Naive thymus-derived CD4-positive, alpha-beta T cell (primary cell): Measurements from ENCODE around the gene MTHFD1. TPM values are rescaled to one million over a fixed set of nuclear protein-coding genes. Genes with fewer than 3 reads are reported as not detected.
"Not testable (repeated sequence)": the region's sequence is repeated elsewhere in the genome, so short reads cannot be mapped to it uniquely, and the experiment has no call there.

ENCODE experiments used
- ATAC-seq: fragments of 150-1000 bp; cut with Tn5 transposase; 2 replicates; pipeline ENCODE4 v1.10.0; 2021; ENCODE audit warnings: mild to moderate bottlenecking, moderate library complexity
- CTCF ChIA-PET: fragments of 350-600 bp; sonication (Branson Sonifier 250); formaldehyde crosslinking; loops from one replicate; lab custom pipeline; 2021; ENCODE audit warnings: antibody characterized with exemption; lab: Charles Lee
- POLR2A ChIA-PET: fragments of 350-600 bp; sonication (Branson Sonifier 250); formaldehyde crosslinking; loops from one replicate; lab custom pipeline; 2021; ENCODE audit warnings: antibody characterized with exemption, inconsistent platforms; lab: Charles Lee
- DNase-seq, 9 donors: peaks; one replicate each; pipeline versions ENCODE4 v3.0.0 to v3.0.0-alpha.2; 2020 to 2022; ENCODE audit warnings: mixed read lengths in 1 of 9
- H3K27ac ChIP-seq: one replicate; pipeline ENCODE4 v1.7.0; 2013; ENCODE audit warnings: mild to moderate bottlenecking, low read depth, low read length, moderate library complexity
- H3K27me3 ChIP-seq, 2 donors: one replicate each; pipeline ENCODE4 v1.7.0; 2013; ENCODE audit warnings: low read length in 2 of 2, mild to moderate bottlenecking in 2 of 2, moderate library complexity in 2 of 2; ENCODE audit not compliant: control insufficient read depth in 2 of 2, insufficient read depth in 2 of 2
- H3K36me3 ChIP-seq, 3 experiments: 1 replicate in 2 of 3; 2 replicates in 1 of 3; pipeline ENCODE4 v1.7.0; 2013; ENCODE audit warnings: low read length in 3 of 3, mild to moderate bottlenecking in 3 of 3, moderate library complexity in 1 of 3; ENCODE audit not compliant: insufficient read depth in 3 of 3, control insufficient read depth in 2 of 3
- H3K4me1 ChIP-seq, 2 donors: one replicate each; pipeline ENCODE4 v1.7.0; 2013; ENCODE audit warnings: low read length in 2 of 2, mild to moderate bottlenecking in 2 of 2, moderate library complexity in 1 of 2; ENCODE audit not compliant: control insufficient read depth in 2 of 2, insufficient read depth in 2 of 2
- H3K4me3 ChIP-seq: 2 replicates; pipeline ENCODE4 v1.7.0; 2013; ENCODE audit warnings: mild to moderate bottlenecking, low read length
- H3K9me3 ChIP-seq, 3 experiments: 1 replicate in 2 of 3; 2 replicates in 1 of 3; pipeline ENCODE4 v1.7.0; 2013; ENCODE audit warnings: low read length in 3 of 3; ENCODE audit not compliant: control insufficient read depth in 2 of 3
- H3K27ac Mint-ChIP-seq, 9 donors: one replicate each; pipeline ENCODE4 v1.8.0; 2020 to 2022; ENCODE audit warnings: mixed read lengths in 9 of 9, mild to moderate bottlenecking in 8 of 9, moderate library complexity in 5 of 9, inconsistent platforms in 2 of 9
- H3K27me3 Mint-ChIP-seq, 5 donors: one replicate each; pipeline ENCODE4 v1.8.0; 2021 to 2022; ENCODE audit warnings: mixed read lengths in 5 of 5, mild to moderate bottlenecking in 1 of 5
- H3K36me3 Mint-ChIP-seq, 5 donors: one replicate each; pipeline ENCODE4 v1.8.0; 2020 to 2022; ENCODE audit warnings: mixed read lengths in 5 of 5, mild to moderate bottlenecking in 3 of 5, inconsistent platforms in 1 of 5
- H3K4me1 Mint-ChIP-seq, 7 donors: one replicate each; pipeline ENCODE4 v1.8.0; 2020 to 2022; ENCODE audit warnings: mixed read lengths in 7 of 7, mild to moderate bottlenecking in 3 of 7, inconsistent platforms in 1 of 7
- H3K4me3 Mint-ChIP-seq, 10 donors: one replicate each; pipeline ENCODE4 v1.8.0; 2020 to 2022; ENCODE audit warnings: mild to moderate bottlenecking in 10 of 10, mixed read lengths in 10 of 10, moderate library complexity in 6 of 10, inconsistent platforms in 2 of 10
- H3K9me3 Mint-ChIP-seq, 11 donors: one replicate each; pipeline ENCODE4 v1.8.0; 2020 to 2022; ENCODE audit warnings: mixed read lengths in 11 of 11, mild to moderate bottlenecking in 4 of 11, inconsistent platforms in 1 of 11, moderate library complexity in 1 of 11
- intact Hi-C, 2 donors: fragments of 100-400 bp; cut with micrococcal nuclease; formaldehyde crosslinking; loops; one replicate each; pipeline ENCODE4 v1.15.1; 2023
- polyA plus RNA-seq, 2 donors: library from polyadenylated mRNA; unstranded; fragments of 300-500 nt; fragmentation: Illumina TruSeq; gene quantifications; one replicate each; pipeline ENCODE4 v1.2.3, GENCODE V29; 2021
- total RNA-seq, 6 experiments: library from RNA in 5 of 6; stranded (reverse) in 5 of 6; gene quantifications; 1 replicate in 5 of 6; 2 replicates in 1 of 6; pipeline ENCODE4 v1.2.3 and lab custom pipeline; 2021 to 2026

MTHFD1 gene
- total and polyA plus RNA-seq, 7 experiments from 2014 or later, result 28.0 to 189 (median 30.9) TPM

DNA sequence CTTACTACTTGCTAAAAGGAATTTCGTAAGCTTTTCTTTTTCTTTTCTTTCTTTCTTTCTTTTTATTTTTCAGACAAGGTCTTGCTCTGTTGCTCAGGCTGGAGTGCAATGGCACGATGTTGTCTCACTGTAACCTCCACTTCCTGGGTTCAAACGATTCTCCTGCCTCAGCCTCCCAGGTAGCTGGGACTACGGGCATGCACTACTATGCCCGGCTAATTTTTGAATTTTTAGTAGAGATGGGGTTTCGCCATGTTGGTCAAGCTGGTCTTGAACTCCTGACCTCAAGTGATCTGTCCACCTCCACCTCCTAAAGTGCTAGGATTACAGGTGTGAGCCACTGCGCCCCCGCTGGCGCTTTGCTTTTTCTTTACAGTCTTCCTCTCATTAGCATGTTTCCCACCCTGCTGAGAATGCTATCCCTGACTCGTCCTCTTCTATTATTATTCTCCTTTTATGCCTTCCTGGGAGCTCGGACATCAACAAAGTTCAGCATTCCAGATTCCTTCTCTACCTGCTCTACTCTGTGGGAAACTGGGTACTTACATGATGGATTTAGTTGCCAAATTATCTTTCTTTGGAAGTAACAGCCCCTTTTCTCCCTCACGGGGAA lies 3.1 kb downstream of the MTHFD1 start:
- Mint-ChIP-seq H3K36me3 (peaks cover 0 to 38% (median 7%) of the 10 kb centered on the region in 5 donors), H3K27me3 (peaks cover 0 to 4% (median 0%) of the 10 kb centered on the region in 5 donors), H3K9me3 (peaks cover 0 to 3% (median 0%) of the 10 kb centered on the region in 11 donors), H3K4me1 (peaks cover 28 to 61% (median 43%) of the 10 kb centered on the region in 7 donors), H3K27ac (peak overlapping the region in 3 of 9 donors; percentile 32 to 74 (median 55)), H3K4me3 (peak overlapping the region in 4 of 10 donors; percentile 1 to 43 (median 30))
- Histone ChIP-seq H3K27me3 (no peaks in the 10 kb centered on the region), H3K4me3 (no peak overlapping the region), H3K27ac (no peak overlapping the region), H3K36me3 (no peaks in the 10 kb centered on the region), H3K4me1 (peaks cover 11 to 17% of the 10 kb centered on the region in 2 donors), H3K9me3 (no peaks in the 10 kb centered on the region)
- ChIA-PET CTCF (interaction anchor here (0.5 to 1.4 kb wide), 4 partner anchors 12 to 85 kb away, joined by 4 to 7 read pairs (median 5); no protein-coding TSS in a partner anchor), POLR2A (no interaction called here)
- DNase-seq, result no peak
- ATAC-seq, result no peak
- intact Hi-C loops, result no loop called here

DNA sequence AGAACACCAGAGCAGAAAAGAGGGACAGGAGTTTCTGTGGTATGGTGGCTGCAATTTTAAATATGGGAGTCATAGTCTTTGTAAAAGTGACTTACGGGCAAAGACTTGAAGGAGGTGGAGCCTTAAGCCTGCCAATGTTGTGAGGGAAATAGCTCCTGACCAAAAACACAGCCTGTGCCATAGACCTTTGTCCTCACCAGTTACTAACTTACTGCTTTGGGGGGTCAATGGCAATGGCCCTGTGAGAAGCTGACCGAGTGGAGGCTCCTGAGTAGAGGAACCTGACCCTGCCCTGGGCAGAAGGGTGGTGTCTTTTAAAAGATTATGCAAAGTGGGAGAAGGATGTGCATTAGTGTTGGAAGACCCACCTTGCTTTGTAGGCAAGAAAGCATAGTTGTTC lies 3.8 kb downstream of the MTHFD1 start:
- Histone ChIP-seq H3K36me3 (no peaks in the 10 kb centered on the region), H3K9me3 (no peaks in the 10 kb centered on the region), H3K27me3 (no peaks in the 10 kb centered on the region), H3K27ac (no peak overlapping the region), H3K4me3 (no peak overlapping the region), H3K4me1 (peaks cover 11 to 16% of the 10 kb centered on the region in 2 donors)
- POLR2A ChIA-PET, result no interaction called here
- ATAC-seq, result no peak
- Mint-ChIP-seq H3K27me3 (peaks cover 0 to 4% (median 0%) of the 10 kb centered on the region in 5 donors), H3K36me3 (peaks cover 0 to 38% (median 7%) of the 10 kb centered on the region in 5 donors), H3K27ac (peak overlapping the region in 1 of 9 donors; percentile 55), H3K4me1 (peaks cover 28 to 60% (median 43%) of the 10 kb centered on the region in 7 donors), H3K9me3 (peaks cover 0 to 3% (median 0%) of the 10 kb centered on the region in 11 donors), H3K4me3 (no peak overlapping the region)
- intact Hi-C loops, result no loop called here
- CTCF ChIA-PET, result interaction anchor here (0.5 to 1.4 kb wide), 4 partner anchors 13 to 86 kb away, joined by 4 to 7 read pairs (median 5); no protein-coding TSS in a partner anchor
- DNase-seq, result no peak

DNA sequence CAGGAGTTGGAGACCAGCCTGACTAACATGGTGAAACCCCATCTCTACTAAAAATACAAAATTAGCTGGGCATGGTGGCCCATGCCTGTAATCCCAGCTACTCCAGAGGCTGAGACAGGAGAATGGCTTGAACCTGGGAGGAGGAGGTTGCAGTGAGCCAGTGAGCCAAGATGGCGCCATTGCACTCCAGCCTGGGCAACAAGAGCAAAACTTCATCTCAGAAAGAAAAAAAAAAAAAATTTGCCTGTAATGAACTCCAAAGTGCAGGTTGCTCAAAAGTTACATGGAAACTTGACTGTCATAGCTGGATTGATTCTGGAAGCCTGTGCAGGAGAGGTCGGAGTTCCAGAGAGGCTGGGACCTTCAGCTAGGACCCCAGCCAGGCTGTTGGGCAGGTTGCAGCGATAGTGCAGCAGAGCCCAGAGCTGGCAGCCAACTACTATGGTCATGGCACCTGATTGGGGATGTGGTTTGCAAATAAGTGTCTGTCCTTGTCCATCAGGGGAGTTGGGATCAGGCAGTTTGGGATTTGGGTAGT lies 5.1 kb downstream of the MTHFD1 start:
- H3K9me3 Mint-ChIP-seq, H3K27me3 ChIP-seq, H3K9me3 ChIP-seq, ATAC-seq, H3K4me3 ChIP-seq, H3K4me3 Mint-ChIP-seq, DNase-seq, CTCF ChIA-PET, H3K27ac ChIP-seq, intact Hi-C loops, H3K36me3 ChIP-seq, H3K27me3 Mint-ChIP-seq: not testable (repeated sequence)
- peaks cover 24 to 50% (median 33%) of the 10 kb centered on the region in 7 donors for H3K4me1 Mint-ChIP-seq
- peaks cover 6 to 12% of the 10 kb centered on the region in 2 donors for H3K4me1 ChIP-seq
- peak overlapping the region in 1 of 9 donors; percentile 46 for H3K27ac Mint-ChIP-seq
- H3K36me3 Mint-ChIP-seq, result peaks cover 0 to 38% (median 7%) of the 10 kb centered on the region in 5 donors
- POLR2A ChIA-PET, result interaction anchor here (0.6 to 0.8 kb wide), 2 partner anchors 12 to 71 kb away, joined by 3 read pairs; no protein-coding TSS in a partner anchor

DNA sequence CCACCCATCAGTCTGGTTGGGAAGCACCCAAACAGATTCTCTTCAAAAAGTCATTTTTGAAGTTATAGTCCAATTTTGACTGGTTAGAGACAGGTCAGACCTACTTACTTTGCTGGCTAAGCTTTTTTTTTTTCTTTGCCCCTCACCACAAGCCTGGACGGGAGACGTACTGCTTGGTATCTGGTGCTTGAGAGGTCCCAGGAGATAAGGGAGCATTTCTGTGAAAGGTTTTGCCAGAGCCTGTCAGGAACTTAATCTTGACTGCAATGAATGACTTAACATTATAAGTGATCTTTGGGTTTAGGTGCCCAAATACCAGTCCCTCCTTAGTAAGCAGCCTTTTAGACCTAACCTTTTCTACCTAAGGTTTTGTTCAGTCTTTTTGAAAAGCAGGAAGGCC lies 6.3 kb downstream of the MTHFD1 start:
- Mint-ChIP-seq H3K9me3 (no peaks in the 10 kb centered on the region), H3K36me3 (peaks cover 0 to 37% (median 7%) of the 10 kb centered on the region in 5 donors), H3K27me3 (no peaks in the 10 kb centered on the region), H3K4me3 (no peak overlapping the region), H3K27ac (no peak overlapping the region), H3K4me1 (peaks cover 16 to 48% (median 26%) of the 10 kb centered on the region in 7 donors)
- intact Hi-C loops, result no loop called here
- H3K4me3 ChIP-seq, result no peak overlapping the region
- no peaks in the 10 kb centered on the region for H3K27me3 ChIP-seq
- no peaks in the 10 kb centered on the region for H3K9me3 ChIP-seq
- peaks cover 0 to 7% of the 10 kb centered on the region in 2 donors for H3K4me1 ChIP-seq
- DNase-seq (no peak), ATAC-seq (no peak)
- no peak overlapping the region for H3K27ac ChIP-seq
- POLR2A ChIA-PET, result no interaction called here
- H3K36me3 ChIP-seq, result no peaks in the 10 kb centered on the region
- CTCF ChIA-PET, result no interaction called here

DNA sequence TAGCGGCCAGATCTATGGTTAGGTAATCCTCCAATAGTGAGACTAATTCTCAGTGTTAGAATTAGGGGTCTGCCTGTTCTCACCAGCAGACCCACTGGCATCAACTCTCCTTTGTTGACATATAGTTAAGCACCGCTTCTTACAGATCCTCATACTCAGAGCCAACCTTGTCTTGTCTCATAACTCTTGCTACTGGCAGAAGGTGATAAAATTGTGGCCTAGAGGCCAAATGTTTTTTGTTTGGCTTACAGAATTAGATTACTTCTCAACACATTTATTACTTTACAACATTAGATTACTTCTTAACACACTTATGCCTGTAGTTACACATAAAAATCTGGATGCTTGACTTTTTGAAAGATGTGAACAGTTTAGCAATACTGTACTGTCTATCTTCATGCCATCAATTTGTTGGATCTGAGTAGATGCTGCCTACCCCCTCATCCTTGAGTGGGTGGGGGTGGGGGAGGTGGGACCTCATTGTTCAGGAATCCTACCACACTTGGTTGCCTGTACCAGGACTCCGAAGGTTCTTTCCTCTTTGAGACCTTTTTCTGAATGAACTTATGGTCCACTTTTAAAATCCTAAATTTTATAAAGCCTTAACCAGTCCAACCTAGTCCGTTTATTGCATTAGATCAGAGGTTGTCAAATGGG lies 7.0 kb downstream of the MTHFD1 start:
- Histone ChIP-seq H3K9me3 (no peaks in the 10 kb centered on the region), H3K27me3 (no peaks in the 10 kb centered on the region), H3K4me1 (peaks cover 0 to 2% of the 10 kb centered on the region in 2 donors), H3K36me3 (no peaks in the 10 kb centered on the region), H3K27ac (no peak overlapping the region), H3K4me3 (no peak overlapping the region)
- H3K4me1 Mint-ChIP-seq, result peaks cover 16 to 43% (median 20%) of the 10 kb centered on the region in 7 donors
- ChIA-PET POLR2A (no interaction called here), CTCF (no interaction called here)
- no peaks in the 10 kb centered on the region for H3K9me3 Mint-ChIP-seq
- DNase-seq (no peak), ATAC-seq (no peak)
- H3K4me3 Mint-ChIP-seq, result no peak overlapping the region
- peaks cover 0 to 37% (median 7%) of the 10 kb centered on the region in 5 donors for H3K36me3 Mint-ChIP-seq
- peak overlapping the region in 1 of 9 donors; percentile 2 for H3K27ac Mint-ChIP-seq
- H3K27me3 Mint-ChIP-seq, result no peaks in the 10 kb centered on the region
- intact Hi-C loops, result no loop called here

DNA sequence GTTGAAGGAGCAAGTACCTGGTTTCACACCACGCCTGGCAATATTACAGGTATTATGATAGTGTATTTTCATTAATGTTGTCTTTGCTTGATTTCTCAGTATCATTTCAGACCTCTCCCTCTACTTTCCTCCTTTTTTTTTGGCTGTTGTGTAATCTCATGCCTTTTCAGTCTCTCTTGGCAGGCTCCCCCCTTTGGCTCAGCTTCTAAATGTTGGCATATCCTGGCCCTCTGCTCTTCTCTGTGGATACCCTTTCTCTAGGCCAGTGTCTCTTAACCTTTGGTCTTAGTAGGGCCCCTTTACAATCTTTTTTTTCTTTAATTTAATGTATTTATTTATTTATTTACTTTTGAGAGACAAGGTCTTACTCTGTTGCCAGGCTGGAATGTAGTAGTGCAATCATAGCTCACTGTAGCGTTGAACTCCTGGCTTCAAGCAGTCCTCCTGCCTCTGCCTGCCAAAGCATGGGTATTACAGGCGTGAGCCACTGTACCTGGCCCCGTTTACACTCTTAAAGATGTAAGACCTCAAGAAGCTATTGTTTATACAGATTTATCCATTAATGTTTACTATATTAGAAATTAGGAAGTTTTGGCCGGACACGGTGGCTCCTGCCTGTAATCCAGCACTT lies 12.8 kb downstream of the MTHFD1 start:
- no peak overlapping the region for H3K27ac Mint-ChIP-seq
- peaks cover 0 to 5% (median 0%) of the 10 kb centered on the region in 3 experiments for H3K36me3 ChIP-seq
- no peaks in the 10 kb centered on the region for H3K27me3 Mint-ChIP-seq
- intact Hi-C loops, result no loop called here
- no peak overlapping the region for H3K4me3 ChIP-seq
- CTCF ChIA-PET, result no interaction called here
- H3K27me3 ChIP-seq, result no peaks in the 10 kb centered on the region
- H3K9me3 Mint-ChIP-seq, result no peaks in the 10 kb centered on the region
- H3K4me3 Mint-ChIP-seq, result no peak overlapping the region
- POLR2A ChIA-PET, result interaction anchor here (0.7 kb wide), 1 partner anchor 86 kb away, joined by 3 read pairs; no protein-coding TSS in a partner anchor
- no peaks in the 10 kb centered on the region for H3K9me3 ChIP-seq
- peaks cover 9 to 32% (median 17%) of the 10 kb centered on the region in 5 donors for H3K36me3 Mint-ChIP-seq
- ATAC-seq (no peak), DNase-seq (no peak)
- no peak overlapping the region for H3K27ac ChIP-seq
- peaks cover 0 to 14% (median 3%) of the 10 kb centered on the region in 7 donors for H3K4me1 Mint-ChIP-seq
- no peaks in the 10 kb centered on the region for H3K4me1 ChIP-seq
